HEK293 (cell line): ENCODE measurements around the gene GLRA2.

Experiments used
- ATF2 ChIP-seq: fragments of 450-650 bp; formaldehyde crosslinking; IDR thresholded peaks from 2 replicates; pipeline ENCODE4 v1.5.1; 2016; ENCODE audit warnings: missing biosample characterization, missing genetic modification characterization, low read depth
- CTCF ChIP-seq: fragments of 450-650 bp; formaldehyde crosslinking; IDR thresholded peaks from 2 replicates; pipeline ENCODE4 v1.5.1; 2016; ENCODE audit warnings: missing biosample characterization, missing genetic modification characterization
- MYNN ChIP-seq: fragments of 450-650 bp; formaldehyde crosslinking; IDR thresholded peaks from 2 replicates; pipeline ENCODE4 v1.5.1; 2016; ENCODE audit warnings: missing biosample characterization, missing genetic modification characterization, borderline replicate concordance
- YY1 ChIP-seq: fragments of 450-650 bp; formaldehyde crosslinking; IDR thresholded peaks from 2 replicates; pipeline ENCODE4 v1.5.1; 2018; ENCODE audit warnings: missing biosample characterization, missing genetic modification characterization
- ZBTB8A ChIP-seq: fragments of 450-650 bp; formaldehyde crosslinking; IDR thresholded peaks from 2 replicates; pipeline ENCODE4 v1.5.1; 2016; ENCODE audit warnings: missing biosample characterization, missing genetic modification characterization
- ZEB2 ChIP-seq: fragments of 450-650 bp; formaldehyde crosslinking; IDR thresholded peaks from 2 replicates; pipeline ENCODE4 v1.5.1; 2016; ENCODE audit warnings: missing biosample characterization, missing genetic modification characterization
- ZNF121 ChIP-seq: fragments of 450-650 bp; formaldehyde crosslinking; IDR thresholded peaks from 2 replicates; pipeline ENCODE4 v1.5.1; 2016; ENCODE audit warnings: missing biosample characterization, missing genetic modification characterization
- ZNF157 ChIP-seq: fragments of 450-650 bp; formaldehyde crosslinking; IDR thresholded peaks from 2 replicates; pipeline ENCODE4 v1.5.1; 2016; ENCODE audit warnings: missing biosample characterization, missing genetic modification characterization
- ZNF274 ChIP-seq, 2 experiments: fragments of 200-500 bp in 1 of 2; fragments of 450-650 bp in 1 of 2; sonication (Bioruptor generic) in 1 of 2; formaldehyde crosslinking in 1 of 2; IDR thresholded peaks; 2 replicates each; pipeline versions ENCODE4 v1.5.1 to v1.6.1; 2014 to 2016; ENCODE audit warnings: borderline replicate concordance in 1 of 2, inconsistent platforms in 1 of 2, low read length in 1 of 2, missing biosample characterization in 1 of 2, missing genetic modification characterization in 1 of 2
- TF ChIP-seq, protein P1 (sequence below): fragments of 450-650 bp; formaldehyde crosslinking; IDR thresholded peaks from 2 replicates; pipeline ENCODE4 v1.5.1; 2016; ENCODE audit warnings: missing biosample characterization, missing genetic modification characterization

- TF ChIP-seq ZBTB8A (tag by site-specific recombination) (no peak), YY1 (tag by site-specific recombination) (no peak), CTCF (tag by site-specific recombination) (no peak), MYNN (tag by site-specific recombination) (no peak), ATF2 (tag by site-specific recombination) (no peak), ZNF121 (tag by site-specific recombination) (no peak), ZEB2 (tag by site-specific recombination) (no peak), ZNF274 (IDR thresholded peaks at IDR 0.05; ENCODE audit: low read length) (no peak), ZNF274 (tag by site-specific recombination; IDR thresholded peaks at IDR 0.05; ENCODE audit: borderline replicate concordance) (no peak), ZNF157 (tag by site-specific recombination) (no peak)
- TF ChIP-seq, protein P1, sequence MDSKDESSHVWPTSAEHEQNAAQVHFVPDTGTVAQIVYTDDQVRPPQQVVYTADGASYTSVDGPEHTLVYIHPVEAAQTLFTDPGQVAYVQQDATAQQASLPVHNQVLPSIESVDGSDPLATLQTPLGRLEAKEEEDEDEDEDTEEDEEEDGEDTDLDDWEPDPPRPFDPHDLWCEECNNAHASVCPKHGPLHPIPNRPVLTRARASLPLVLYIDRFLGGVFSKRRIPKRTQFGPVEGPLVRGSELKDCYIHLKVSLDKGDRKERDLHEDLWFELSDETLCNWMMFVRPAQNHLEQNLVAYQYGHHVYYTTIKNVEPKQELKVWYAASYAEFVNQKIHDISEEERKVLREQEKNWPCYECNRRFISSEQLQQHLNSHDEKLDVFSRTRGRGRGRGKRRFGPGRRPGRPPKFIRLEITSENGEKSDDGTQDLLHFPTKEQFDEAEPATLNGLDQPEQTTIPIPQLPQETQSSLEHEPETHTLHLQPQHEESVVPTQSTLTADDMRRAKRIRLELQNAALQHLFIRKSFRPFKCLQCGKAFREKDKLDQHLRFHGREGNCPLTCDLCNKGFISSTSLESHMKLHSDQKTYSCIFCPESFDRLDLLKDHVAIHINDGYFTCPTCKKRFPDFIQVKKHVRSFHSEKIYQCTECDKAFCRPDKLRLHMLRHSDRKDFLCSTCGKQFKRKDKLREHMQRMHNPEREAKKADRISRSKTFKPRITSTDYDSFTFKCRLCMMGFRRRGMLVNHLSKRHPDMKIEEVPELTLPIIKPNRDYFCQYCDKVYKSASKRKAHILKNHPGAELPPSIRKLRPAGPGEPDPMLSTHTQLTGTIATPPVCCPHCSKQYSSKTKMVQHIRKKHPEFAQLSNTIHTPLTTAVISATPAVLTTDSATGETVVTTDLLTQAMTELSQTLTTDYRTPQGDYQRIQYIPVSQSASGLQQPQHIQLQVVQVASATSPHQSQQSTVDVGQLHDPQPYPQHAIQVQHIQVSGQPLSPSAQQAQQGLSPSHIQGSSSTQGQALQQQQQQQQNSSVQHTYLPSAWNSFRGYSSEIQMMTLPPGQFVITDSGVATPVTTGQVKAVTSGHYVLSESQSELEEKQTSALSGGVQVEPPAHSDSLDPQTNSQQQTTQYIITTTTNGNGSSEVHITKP (tag by site-specific recombination), result no peak
Observed at GRCh38 chrX:14581081-14581480, 51.7 kb downstream of the GLRA2 start.
